HG03060 (cell line): Measurements from ENCODE around the gene SPTBN5.

Experiments used
- ATAC-seq: cut with Tn5 transposase; IDR thresholded peaks from one replicate; pipeline ENCODE4 v1.9.1; 2021; ENCODE audit warnings: low read depth, moderate number of reproducible peaks; ENCODE audit not compliant: unreplicated experiment

SPTBN5 gene

DNA sequence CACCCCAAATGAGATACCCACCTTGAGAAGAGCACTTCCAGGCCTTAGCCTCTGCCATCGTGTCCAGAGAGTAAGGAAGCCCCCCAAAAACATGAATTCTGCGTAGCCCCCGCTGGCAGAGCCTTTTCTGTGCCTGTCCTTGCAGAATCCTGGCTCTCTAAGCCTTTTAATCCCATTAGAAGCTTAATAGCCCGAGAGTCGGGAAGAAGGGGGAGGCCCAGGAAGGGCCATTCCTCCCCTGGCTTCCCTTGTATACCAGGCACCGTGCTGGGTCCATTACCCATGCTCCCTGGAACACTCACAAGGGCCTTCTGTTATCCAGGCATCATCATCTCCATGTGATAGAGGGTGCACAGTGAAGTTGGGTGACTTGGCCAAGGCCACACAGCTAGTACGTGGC, 7.1 kb downstream of the SPTBN5 start:
- ATAC-seq = no peak

DNA sequence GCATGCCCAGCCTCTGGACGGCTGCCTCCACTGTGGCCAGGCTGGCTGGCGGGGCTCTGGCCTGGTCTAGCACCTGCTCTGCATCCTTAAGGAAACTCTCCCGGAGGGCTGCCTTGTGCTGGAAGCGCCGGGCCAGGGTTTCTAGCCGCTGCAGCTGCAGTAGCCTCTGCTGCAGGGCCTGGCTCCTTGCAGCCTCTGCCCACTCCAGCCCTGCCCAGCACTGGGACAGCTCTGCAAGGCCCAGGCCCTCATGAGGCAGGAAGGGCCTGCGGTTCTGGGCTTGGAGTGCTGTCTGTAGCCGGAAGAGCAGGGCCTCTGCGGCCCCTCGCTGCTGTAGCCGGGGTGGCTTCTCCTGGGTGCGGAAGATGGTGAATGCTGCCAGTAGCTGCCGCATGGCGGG, 8.0 kb downstream of the SPTBN5 start:
- no peak for ATAC-seq

DNA sequence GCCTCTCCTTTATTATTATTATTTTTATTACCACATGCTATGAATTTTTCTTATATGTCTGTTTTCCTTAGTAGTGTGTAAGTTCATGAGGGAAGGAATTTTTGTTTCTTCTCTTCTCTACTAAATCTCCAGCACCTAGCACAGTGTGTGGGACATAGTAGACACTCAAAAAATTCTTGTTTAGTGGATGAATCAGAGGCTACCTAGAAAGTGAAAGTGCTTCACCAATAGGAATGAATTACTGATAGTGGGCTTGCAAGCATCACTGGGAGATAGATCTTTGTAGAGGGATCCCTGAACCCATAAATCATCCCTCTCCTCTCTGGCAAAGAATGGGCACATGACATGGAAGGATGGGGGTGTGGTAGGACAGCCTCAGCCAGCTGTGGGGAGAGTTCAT, 8.5 kb downstream of the SPTBN5 start:
- ATAC-seq = no peak

DNA sequence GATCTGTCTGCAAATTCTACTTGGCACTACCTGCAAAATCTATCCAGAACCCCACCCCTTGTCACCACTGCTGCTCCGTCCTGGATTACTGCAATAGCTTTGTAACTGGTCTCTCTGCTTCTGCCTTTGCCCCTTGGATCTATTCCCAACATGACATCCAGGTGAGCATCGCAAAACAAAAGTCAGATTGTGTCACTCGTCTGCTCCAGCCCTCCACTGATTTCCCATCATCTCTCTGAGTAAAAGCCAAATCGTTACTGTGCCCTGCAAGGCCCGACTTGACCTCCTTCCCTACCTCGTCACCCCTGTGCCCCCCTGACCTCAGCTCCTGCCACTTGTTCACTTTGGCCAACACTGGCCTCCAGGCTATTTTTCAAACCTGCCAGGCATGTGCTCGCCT, 9.4 kb downstream of the SPTBN5 start:
- ATAC-seq = no peak

DNA sequence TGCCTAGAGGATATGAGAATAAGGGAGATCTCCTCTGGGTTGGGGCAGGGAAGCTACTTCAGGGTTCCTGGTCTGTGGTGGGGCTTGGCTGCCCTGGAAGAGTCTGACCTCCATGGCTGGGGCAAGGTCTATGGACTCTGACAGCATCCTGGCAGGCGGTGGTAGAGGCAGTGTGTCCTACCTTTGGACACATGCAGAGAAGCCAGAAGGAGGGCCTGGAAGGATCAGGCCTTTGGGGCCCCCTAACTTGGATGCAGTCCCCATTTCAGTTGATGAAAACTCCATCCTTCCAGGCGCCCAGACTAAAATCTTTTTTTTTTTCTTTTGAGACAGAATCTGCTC, 10.4 kb downstream of the SPTBN5 start:
- no peak for ATAC-seq

DNA sequence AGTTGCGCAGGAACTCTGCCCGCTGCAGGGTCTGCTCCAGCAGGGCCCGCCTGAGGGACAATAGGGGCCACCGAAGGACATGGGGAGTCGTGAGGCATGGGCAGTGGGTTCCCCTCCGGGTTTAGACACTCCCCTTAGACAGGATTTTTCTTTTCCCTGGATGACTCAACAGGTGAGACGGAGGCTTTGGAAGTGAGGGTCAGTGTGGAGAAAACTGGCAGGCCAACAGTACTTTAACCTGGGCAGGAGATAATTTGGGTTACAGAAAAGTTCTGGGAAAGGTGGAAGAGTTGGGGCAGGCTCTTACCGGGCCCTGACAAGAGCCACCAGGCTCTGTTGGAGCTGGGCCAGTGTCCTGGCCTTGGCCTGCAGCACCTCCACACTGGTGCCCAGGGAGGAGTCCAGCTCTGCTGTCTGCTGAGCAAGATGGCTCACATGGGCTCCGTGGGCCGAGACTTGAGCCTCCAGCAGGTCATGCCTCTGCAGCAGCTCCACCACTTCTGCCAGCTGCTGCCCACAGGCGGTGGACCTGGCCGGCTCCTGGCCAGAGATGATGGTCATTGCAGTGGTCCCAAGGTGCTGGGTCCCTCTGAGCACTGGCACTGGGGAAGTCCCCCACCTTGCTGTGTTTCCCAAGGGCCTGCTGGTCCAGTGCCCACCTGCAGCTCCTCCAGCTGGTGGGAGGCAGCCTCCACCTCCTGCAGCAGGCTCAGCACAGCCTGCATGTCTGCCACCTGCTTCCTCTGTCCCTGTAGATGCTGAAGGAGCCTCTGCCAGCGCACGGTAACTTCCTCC, 11.0 kb downstream of the SPTBN5 start:
- no peak for ATAC-seq

DNA sequence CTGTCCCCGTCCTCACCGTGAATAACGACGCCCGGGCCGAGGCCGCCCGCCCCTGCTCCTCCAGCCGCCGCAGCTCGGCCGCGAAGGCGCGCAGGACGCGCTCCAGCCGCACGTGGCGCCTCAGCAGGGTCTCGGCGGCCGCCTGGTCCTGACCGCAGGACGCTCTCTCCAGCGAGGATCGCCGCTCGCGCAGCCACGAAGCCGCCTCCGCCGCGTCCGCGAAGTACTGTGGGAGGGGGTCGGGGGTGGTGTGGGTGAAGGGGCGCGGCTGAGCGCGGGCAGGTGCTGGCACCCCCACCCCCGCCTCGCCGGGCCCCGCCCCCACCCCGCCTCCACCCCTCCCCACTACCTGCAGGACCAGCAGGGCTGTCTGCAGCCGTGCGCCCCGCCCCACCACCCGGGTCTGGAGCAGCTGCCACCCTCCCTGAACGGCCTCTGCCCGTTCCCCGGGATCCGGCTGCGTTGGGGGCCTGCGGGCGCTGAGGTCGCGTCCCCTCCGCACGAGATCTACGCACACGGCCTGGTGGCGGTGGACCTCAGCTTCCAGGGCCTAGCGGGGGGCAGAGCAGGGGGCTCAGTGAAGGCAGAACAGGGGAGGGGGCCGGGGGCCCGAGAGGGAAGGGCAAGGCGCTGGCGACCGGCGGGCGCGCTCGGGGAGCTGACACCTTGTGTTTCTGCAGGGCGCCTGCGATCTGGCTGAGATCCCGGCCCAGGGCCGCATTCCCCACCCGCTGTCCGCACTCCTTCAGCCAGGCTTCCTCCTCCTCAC, 11.7 kb downstream of the SPTBN5 start:
- no peak for ATAC-seq

DNA sequence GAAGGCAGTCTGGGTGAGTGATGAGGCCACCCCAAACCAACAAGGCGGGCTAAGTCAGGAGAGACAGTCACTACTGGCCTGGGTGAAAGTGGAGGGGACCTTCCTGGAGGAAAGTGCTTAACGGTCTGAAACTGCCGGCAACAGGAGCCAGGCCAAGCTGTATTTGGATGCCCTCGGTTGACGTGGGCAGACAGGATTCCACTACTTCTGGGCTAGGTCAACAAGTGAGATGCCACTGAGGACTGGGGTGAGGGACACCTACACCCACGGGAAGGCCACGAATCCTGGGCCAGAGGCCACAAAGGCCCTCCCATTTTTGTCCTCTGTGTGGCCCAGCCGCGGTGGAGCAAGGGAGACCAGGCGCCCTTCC, 12.3 kb downstream of the SPTBN5 start:
- ATAC-seq = no peak

DNA sequence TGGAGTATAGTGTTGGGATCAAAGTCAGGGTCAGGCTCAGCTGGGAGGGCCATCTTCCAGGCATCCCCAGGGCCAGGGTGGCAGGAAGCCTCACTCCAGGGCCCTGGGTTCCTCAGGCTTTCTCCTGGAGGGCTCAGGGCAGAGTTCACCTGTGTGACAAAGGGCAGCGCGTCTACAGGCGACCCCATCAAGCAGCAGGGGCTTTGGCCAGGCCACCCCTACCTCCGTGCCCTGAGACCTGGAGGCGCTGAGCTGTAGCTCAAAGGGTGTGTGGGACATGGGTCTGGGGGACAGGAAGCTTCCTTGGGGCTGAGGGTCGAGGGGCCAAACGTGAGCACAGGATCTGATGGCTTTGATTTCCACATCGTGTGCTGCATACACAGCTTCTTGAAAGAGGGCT, 12.8 kb downstream of the SPTBN5 start:
- no peak for ATAC-seq

DNA sequence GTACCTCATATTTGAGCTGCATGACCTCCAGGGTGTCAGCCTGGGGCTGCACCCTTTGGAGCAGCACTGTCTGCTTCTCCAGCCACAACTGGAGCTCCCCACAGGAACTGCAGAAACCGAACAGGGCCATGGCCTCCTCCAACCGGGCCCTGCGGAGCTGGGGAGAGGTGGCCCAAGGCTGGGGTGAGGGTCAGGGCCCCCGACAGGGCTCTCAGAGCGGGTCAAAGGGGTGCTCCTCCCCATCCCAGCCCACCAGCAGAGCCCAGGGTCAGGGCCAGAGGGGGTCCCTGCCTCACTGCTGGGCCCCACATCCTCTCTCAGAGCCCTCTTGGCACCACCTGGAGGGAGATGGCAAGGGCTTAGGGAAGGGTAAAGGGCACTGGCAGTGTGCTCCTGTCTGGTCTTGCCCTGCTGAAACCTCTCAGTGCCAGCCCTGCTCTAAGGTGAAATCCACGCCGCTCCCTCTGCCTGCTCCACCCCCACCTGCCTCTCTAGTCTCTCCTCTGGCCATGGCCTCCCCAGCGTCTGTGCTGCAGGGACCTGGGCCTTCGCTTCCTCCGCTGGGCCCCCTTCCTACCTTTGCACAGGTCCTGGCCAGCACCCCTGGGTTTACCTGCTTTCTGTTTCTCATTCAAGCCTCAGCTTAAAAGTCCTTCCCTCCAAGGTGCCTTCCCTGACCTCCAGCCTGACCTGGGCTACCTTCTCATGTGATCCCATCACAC, 13.5 kb downstream of the SPTBN5 start:
- no peak for ATAC-seq

DNA sequence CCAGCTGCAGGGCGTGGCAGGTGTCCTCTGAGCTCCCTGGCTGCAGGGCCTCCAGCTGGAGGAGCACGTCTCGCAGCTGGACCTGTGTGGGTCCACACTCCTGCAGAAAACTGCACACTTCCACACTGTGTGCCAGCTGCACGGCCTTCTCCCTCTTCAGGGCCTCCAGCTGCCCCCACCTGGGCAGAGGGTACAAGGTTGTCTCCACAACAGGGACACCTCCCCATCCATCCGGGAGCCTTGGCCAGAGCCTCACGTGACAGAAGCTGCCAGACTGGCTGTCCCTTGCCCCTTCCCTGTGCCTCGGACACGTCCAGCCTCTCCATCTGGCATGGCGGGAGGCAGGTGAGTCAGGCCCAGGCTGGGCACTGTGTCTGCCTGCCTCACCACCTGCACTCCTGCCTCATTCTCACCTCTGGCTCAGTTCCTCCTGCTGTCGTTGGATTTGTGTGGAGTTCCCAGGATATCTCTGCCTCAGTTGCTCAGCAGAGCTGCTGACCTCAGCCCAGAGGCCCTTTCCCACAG, 14.5 kb downstream of the SPTBN5 start:
- ATAC-seq = no peak

DNA sequence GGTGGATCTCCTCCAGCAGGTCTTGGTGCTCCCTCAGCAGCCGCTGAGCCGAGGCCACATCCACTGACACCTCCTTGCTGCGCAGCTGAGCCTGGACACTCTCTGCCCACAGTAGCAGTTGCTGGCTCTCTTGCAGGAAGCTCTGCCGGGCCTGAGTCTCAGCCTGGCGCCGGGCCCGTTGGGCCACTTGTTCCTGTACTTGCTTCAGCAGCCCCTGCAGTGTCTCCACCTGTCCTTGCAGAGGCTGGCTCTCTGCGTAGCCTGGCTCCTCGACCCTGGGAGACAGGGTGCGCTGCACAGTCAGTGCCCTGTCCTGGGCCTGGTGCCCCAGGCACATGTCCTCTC, 15.5 kb downstream of the SPTBN5 start:
- ATAC-seq = no peak

DNA sequence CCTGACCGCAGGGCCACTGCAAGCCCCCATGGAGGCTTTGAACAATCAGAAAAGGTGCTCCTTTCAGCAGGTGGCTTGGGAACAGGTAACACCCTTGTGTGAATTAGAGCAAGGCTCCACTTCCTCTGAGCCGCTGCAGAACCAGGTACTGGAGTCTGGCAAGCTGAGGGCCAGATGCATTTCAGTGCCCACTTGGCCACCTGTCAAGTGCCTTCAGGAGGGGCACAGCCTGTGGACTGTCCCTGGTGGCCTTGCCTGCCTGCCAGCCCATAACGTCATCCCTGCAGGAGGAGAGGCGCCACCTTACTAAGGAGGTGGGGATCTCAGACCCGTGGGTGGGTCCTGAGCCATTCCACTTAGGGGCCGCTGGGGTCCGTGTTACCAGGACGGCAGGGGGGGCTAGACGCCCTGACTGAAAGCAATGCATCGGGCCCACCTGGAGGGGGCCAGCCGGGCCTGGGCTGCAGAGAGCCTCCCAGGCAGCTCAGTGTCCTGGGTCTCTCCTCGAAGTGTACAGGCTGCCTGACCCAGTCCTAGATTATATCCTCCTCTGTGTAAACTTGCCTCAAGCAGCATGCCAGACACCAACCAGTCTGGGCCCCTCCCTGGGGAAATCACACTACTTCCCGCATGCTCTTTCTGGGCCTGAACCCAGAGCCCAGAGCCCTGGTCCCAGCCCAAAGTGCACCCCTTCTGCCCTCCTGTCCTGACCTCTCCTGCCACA, 16.1 kb downstream of the SPTBN5 start:
- ATAC-seq = no peak

DNA sequence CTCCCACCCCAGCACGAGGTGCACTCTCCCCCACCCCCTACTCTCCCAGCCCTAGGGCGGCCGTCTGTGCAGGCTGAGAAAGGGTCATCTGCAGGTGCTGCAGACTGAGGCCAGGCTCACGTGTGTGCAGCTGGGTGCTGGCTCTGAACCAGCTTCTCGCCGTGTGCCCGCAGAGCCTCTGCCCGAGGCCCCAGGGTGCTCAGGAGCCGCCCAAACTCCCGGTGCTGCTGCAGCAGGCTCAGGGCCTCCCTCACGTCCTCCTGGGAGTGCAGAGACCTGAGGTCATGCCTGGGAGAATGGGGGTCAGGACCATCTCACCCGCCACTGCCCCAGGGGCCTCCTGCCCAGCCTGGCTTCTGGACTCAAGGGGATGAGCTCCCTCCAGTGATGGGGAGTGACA, 17.2 kb downstream of the SPTBN5 start:
- no peak for ATAC-seq

DNA sequence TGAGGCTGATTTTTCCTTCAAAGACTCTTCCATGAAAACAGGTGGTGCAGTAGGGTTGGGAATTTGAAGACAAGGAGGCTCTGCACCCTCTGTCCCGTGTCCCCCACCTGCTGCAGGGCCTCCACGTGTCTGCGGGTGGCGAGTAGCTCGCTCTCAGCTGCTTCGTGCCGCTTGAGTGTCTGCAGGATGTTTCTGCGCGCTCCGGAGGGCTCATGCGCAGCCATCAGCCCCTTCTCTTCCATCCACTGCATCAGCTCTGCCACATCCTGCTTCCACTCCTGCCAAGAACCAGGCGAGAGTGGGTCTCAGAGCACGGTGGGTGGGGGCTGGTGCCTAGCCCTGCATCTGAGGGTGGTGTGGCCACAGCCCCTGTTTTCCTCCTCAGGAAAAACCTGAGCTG, 17.8 kb downstream of the SPTBN5 start:
- ATAC-seq = no peak

DNA sequence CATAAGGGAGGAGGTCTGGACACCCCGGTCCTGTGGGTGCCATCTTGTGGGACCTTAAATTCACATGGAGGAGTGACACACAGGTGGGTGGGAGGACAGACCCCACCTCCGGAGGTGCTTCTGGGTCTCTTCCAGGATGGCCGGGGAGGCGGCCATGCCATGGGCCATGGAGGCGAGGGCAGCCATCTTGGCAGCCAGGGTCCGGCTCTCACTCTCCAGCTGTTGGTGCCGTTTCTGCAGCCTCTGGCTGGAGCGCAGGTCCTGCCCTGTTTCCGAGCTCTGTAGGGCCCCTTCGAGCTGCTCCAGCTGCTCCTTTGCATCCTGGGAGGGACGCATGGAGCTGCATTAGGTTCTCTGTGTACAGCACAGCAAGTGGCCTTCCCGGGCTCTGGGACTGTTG, 19.1 kb downstream of the SPTBN5 start:
- ATAC-seq = no peak

DNA sequence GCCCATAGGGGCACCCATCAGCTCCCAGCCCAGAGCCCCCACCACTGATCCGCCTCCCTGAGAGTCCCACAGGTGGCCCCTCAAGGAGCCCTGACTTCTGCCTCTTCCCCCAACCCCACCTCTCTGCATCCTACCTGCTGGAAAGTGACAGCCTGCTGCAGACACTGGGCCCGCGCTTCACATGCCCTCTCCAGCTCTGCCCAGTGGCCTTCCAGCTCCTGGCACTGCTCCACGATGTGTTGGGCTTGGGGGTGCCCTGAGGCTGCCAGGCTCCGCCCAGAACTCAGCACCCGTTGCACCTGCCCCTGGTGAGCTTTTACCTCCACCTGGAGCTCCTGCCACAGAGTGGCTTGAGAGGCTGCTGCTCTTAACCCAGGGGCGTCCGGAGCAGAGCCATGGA, 20.1 kb downstream of the SPTBN5 start:
- no peak for ATAC-seq

DNA sequence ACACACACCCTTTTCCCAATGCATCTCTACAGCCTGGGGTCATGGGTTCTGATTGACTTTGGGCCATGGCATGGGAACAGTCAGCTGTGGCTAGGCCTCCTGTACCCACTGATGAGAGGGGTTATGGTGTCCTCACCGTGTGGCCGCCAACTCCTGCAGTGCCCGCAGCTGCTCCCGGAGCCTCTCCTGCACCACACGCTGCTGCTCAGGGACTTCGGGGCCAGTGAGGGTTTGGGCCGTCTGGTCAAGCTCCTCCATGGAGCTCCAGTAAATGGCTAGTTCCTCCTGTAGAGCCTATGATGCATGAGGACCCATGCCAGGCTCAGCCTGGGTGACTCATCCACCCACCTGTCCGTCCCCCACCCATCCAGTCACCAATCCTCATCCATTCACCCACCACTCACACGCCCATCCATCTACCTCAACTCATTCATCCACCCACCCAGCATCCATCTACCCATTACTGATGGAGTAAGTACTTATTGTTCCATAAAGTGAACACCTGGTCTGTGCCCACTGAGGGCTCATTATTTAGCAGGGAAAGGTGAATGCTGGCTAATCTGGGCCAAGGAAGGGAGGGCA, 21.6 kb downstream of the SPTBN5 start:
- no peak for ATAC-seq

DNA sequence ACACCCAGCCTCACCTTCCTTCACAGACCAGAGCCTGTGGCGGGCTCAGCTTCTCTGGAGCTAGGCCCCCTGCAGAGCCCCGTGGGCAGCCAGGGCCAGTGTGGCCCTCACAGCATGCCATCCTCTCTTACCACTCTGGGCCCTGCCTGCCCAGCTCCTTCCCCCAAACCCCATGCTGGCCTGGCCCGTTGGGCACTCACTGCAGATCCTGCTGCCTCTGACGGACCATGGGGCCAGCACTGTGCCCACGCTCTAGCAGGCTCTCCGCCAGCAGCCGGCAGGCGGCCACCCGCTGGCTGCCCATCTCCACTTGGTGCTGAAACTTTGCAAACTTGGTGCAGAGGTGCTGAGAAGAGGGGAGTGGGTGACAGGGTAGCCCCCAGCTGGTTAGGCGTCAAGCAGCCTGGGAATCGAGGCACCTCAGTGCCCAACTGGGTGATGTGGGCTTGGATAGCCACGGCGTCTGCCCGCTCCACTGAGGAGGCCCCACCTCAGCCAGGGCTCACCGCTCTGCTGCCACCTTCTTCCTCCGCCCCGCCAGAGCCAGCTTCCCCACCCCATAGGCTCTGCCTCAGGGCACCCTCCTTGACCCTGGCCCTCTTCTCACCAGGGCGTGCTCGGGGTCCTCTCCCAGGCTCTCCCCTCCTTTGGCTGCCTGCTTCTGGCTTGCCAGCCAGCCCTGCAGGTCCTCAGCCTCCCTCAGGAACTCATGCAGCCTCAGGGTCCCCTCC, 22.5 kb downstream of the SPTBN5 start:
- ATAC-seq = no peak

DNA sequence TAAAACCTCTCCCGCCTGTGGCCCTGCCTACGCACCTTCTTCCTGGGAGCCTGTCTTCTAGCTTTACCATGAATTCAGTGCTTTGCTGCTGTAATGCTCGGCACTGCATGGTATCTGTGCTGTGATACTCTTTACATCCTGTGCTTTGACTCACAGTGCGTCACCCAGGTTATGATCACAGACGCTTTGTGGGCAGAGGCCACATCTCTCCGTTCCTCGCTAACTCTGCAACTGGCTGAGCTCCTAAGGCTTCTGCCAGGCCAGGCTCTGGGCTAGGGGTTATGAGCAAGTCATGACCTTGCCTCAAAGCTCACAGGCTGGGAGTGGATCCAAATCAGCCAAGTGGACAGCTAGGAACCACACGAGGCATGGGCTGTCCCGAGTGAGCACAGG, 23.2 kb downstream of the SPTBN5 start:
- no peak for ATAC-seq
